Astrocyte (in vitro differentiated cells and primary cell): ENCODE data around the gene ANOS1.

ENCODE experiments used
- EZH2 ChIP-seq: IDR thresholded peaks from 2 replicates; pipeline ENCODE4 v1.6.1; 2012; ENCODE audit warnings: mild to moderate bottlenecking, low read length, inconsistent platforms; ENCODE audit not compliant: insufficient read depth
- TF ChIP-seq, protein P1 (sequence below): IDR thresholded peaks from 2 replicates; pipeline ENCODE4 v1.5.1; 2011; ENCODE audit warnings: low read depth, mild to moderate bottlenecking, inconsistent platforms, low read length, moderate library complexity; ENCODE audit not compliant: insufficient read depth

DNA sequence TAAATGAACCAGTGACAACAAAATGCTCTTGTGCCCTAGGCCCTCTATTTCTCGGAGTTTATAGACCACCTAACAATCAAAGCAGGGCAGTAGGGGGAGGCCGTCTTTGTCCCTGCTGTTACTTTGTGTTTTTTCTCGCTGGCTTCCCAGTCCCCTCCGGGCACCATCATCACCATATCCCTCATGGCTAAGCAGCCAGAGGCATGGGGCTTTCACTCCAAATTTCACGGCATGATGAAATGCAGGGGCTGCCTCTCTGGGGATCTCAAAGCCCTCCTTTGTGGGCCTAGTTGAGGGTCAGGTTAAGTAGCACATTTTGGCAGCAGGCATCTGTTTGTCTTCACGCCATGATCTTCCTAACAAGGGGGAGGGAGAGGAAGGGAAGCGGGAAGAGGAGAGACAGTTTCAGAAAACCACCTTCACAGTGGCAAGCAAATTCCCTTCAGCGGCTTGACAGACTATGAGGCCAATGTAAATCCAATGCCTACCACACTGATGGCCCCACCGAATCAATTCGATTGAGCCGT, 91.9 kb downstream of the ANOS1 start:
- TF ChIP-seq, protein P1, sequence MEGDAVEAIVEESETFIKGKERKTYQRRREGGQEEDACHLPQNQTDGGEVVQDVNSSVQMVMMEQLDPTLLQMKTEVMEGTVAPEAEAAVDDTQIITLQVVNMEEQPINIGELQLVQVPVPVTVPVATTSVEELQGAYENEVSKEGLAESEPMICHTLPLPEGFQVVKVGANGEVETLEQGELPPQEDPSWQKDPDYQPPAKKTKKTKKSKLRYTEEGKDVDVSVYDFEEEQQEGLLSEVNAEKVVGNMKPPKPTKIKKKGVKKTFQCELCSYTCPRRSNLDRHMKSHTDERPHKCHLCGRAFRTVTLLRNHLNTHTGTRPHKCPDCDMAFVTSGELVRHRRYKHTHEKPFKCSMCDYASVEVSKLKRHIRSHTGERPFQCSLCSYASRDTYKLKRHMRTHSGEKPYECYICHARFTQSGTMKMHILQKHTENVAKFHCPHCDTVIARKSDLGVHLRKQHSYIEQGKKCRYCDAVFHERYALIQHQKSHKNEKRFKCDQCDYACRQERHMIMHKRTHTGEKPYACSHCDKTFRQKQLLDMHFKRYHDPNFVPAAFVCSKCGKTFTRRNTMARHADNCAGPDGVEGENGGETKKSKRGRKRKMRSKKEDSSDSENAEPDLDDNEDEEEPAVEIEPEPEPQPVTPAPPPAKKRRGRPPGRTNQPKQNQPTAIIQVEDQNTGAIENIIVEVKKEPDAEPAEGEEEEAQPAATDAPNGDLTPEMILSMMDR = no peak
- TF ChIP-seq EZH2 = no peak
